HepG2 (cell line): ENCODE results near the gene SDF2. TPM values are rescaled to one million over a fixed set of nuclear protein-coding genes. Genes with fewer than 3 reads are reported as not detected.

ENCODE experiments used
- AKNA ChIP-seq: sonication (generic); formaldehyde crosslinking; IDR thresholded peaks from 2 replicates; pipeline ENCODE4 v1.4.0; 2020; ENCODE audit warnings: missing genetic modification reagents, borderline replicate concordance
- ARNT ChIP-seq: fragments of 450-650 bp; IDR thresholded peaks from 2 replicates; pipeline ENCODE4 v1.6.1; 2017
- BRCA1 ChIP-seq: sonication (generic); formaldehyde crosslinking; IDR thresholded peaks from 2 replicates; pipeline ENCODE4 v1.4.0; 2020; ENCODE audit warnings: missing genetic modification reagents
- DPF2 ChIP-seq: sonication (generic); formaldehyde crosslinking; IDR thresholded peaks from 2 replicates; pipeline ENCODE4 v1.4.0; 2020; ENCODE audit warnings: mild to moderate bottlenecking, low read depth, missing genetic modification reagents, borderline replicate concordance
- HNRNPH1 ChIP-seq: fragments of 200-400 bp; formaldehyde crosslinking; optimal IDR thresholded peaks from 2 replicates; pipeline ENCODE3; 2017; ENCODE audit warnings: mild to moderate bottlenecking, low read depth, low read length
- HOXA9 ChIP-seq: sonication (generic); formaldehyde crosslinking; IDR thresholded peaks from 2 replicates; pipeline ENCODE4 v1.8.1; 2022; ENCODE audit warnings: missing genetic modification reagents, mild to moderate bottlenecking, moderate library complexity, borderline replicate concordance
- MAFK ChIP-seq, 2 experiments: IDR thresholded peaks in 1 of 2; conservative IDR thresholded peaks in 1 of 2; 2 replicates each; pipeline ENCODE4 v1.6.1; 2011; ENCODE audit warnings: improper control_type of control experiment in 2 of 2, low read length in 2 of 2
- MEF2D ChIP-seq: sonication (generic); formaldehyde crosslinking; IDR thresholded peaks from 2 replicates; pipeline ENCODE4 v1.5.1; 2020; ENCODE audit warnings: mild to moderate bottlenecking, missing genetic modification reagents
- NR2C2 ChIP-seq: sonication (generic); formaldehyde crosslinking; IDR thresholded peaks from 2 replicates; pipeline ENCODE4 v1.4.0; 2020; ENCODE audit warnings: missing genetic modification reagents, mild to moderate bottlenecking, moderate library complexity, borderline replicate concordance
- PCBP2 ChIP-seq: fragments of 200-400 bp; formaldehyde crosslinking; optimal IDR thresholded peaks from 2 replicates; pipeline ENCODE3; 2018; ENCODE audit warnings: low read length, low read depth; ENCODE audit not compliant: poor library complexity, severe bottlenecking
- RARG ChIP-seq: sonication (generic); formaldehyde crosslinking; IDR thresholded peaks from 2 replicates; pipeline ENCODE4 v1.4.0; 2020; ENCODE audit warnings: low read depth, mild to moderate bottlenecking, missing genetic modification reagents
- RORA ChIP-seq: sonication (generic); formaldehyde crosslinking; IDR thresholded peaks from 2 replicates; pipeline ENCODE4 v1.5.0; 2020; ENCODE audit warnings: mild to moderate bottlenecking, missing genetic modification reagents, moderate library complexity
- SIN3B ChIP-seq: fragments of 150-350 bp; IDR thresholded peaks from 2 replicates; pipeline ENCODE4 v1.6.1; 2014; ENCODE audit warnings: low read length
- SNAPC2 ChIP-seq: sonication (generic); formaldehyde crosslinking; IDR thresholded peaks from 2 replicates; pipeline ENCODE4 v1.8.1; 2022; ENCODE audit warnings: mild to moderate bottlenecking, missing genetic modification reagents
- SP5 ChIP-seq: IDR thresholded peaks from 2 replicates; pipeline ENCODE4 v1.6.1; 2016; ENCODE audit warnings: low read depth, borderline replicate concordance
- TBL1XR1 ChIP-seq: fragments of 150-350 bp; IDR thresholded peaks from 2 replicates; pipeline ENCODE4 v1.6.1; 2014; ENCODE audit warnings: borderline replicate concordance, low read length; ENCODE audit not compliant: partially characterized antibody
- TRAFD1 ChIP-seq: sonication (generic); formaldehyde crosslinking; IDR thresholded peaks from 2 replicates; pipeline ENCODE4 v1.5.1; 2020; ENCODE audit warnings: missing genetic modification reagents, mild to moderate bottlenecking, borderline replicate concordance
- XRCC5 ChIP-seq: fragments of 200-400 bp; formaldehyde crosslinking; optimal IDR thresholded peaks from 2 replicates; pipeline ENCODE3; 2017; ENCODE audit warnings: mild to moderate bottlenecking, low read length
- YEATS4 ChIP-seq: sonication (generic); formaldehyde crosslinking; IDR thresholded peaks from 2 replicates; pipeline ENCODE4 v1.4.0; 2020; ENCODE audit warnings: missing genetic modification reagents, borderline replicate concordance
- ZMYM3 ChIP-seq: sonication (generic); formaldehyde crosslinking; IDR thresholded peaks from 2 replicates; pipeline ENCODE4 v1.5.1; 2020; ENCODE audit warnings: mild to moderate bottlenecking, missing genetic modification reagents
- polyA plus RNA-seq, 8 experiments: library from polyadenylated mRNA; depleted of rRNA in 3 of 8; stranded (reverse) in 7 of 8; unstranded in 1 of 8; fragments of >200 nt; fragmentation: Illumina TruSeq in 4 of 8; extraction: Trizol in 4 of 8; gene quantifications; 2 replicates each; pipeline versions ENCODE4 v1.2.1 to v1.2.3, GENCODE V29; 2011 to 2016; ENCODE audit warnings: low read depth in 4 of 8, missing spikeins in 1 of 8, mixed read lengths in 1 of 8; ENCODE audit not compliant: insufficient read depth in 1 of 8
- total RNA-seq, 5 experiments: library from RNA; depleted of rRNA; stranded (reverse); fragments of >200 nt; fragmentation: Illumina TruSeq; extraction: Trizol; gene quantifications; 2 replicates each; pipeline ENCODE4 v1.2.3, GENCODE V29; 2016; ENCODE audit warnings: low read depth in 1 of 5
- TF ChIP-seq, protein P1 (sequence below): sonication (generic); formaldehyde crosslinking; conservative IDR thresholded peaks from 2 replicates; pipeline ENCODE4 v1.8.0; 2022; ENCODE audit warnings: mild to moderate bottlenecking, moderate library complexity, missing genetic modification reagents

Gene SDF2
- total and polyA plus RNA-seq, 2 of the 13 experiments (the other 11 are each of a cell fraction or from before 2014, with no cell fraction given), result 58.2 to 58.4 TPM

DNA sequence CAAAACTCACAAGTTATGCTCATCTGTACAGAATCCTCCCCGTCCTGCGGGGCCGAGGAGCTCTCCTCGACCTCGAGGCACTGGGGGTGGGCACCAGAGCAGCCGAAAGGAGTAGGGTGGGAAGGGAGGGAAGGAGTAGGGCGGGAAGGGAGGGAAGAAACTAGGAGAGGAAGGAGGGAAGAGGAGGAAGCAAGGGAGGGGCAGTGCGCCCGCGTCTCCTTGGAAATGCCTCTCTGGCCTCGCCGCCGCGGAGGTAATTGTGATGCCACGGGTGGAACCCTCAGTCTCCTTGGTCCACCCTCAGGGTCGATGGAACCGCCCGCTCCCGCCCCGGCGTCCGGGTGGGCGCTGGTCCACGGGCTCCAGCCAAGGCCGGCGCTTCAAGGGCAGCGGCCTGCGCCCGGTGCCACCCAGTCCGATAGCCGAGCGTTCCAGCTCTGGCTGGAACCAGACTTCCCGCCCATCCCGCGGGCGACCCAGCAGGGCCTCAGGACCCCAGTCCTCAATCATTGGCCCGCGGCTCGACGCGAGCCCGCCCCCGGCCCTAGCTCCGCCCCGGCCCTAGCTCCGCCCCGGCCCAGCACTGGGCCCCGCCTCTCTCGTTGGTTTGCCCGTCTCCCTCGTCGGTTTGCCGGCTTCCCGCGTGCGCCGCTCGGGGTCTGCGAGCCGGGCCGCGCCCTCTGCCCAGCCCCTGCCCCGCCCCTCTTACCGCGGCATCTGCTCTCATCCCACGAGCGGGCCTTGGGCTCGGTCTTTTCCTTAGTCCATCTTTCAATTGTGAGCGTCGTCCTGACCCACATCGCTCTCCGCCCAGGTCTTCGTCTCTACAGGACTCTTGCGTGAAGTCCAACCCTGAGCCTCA is 49.4 kb upstream of the SDF2 start (continued):
- TF ChIP-seq, protein P1, sequence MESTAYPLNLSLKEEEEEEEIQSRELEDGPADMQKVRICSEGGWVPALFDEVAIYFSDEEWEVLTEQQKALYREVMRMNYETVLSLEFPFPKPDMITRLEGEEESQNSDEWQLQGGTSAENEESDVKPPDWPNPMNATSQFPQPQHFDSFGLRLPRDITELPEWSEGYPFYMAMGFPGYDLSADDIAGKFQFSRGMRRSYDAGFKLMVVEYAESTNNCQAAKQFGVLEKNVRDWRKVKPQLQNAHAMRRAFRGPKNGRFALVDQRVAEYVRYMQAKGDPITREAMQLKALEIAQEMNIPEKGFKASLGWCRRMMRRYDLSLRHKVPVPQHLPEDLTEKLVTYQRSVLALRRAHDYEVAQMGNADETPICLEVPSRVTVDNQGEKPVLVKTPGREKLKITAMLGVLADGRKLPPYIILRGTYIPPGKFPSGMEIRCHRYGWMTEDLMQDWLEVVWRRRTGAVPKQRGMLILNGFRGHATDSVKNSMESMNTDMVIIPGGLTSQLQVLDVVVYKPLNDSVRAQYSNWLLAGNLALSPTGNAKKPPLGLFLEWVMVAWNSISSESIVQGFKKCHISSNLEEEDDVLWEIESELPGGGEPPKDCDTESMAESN, result no peak
- TF ChIP-seq SIN3B (0 out of 2 replicates have a peak, but pooled peaks have one; percentile 36), XRCC5 (peak; percentile 37), PCBP2 (no peak), ZMYM3 (CRISPR knock-in tag) (no peak), SP5 (CRISPR knock-in tag) (peak; percentile 45), DPF2 (CRISPR knock-in tag) (no peak), TBL1XR1 (peak; percentile 24), BRCA1 (CRISPR knock-in tag) (peak; percentile 55; the same call in 1 of the 2 replicates), NR2C2 (CRISPR knock-in tag) (no peak), MEF2D (CRISPR knock-in tag) (no peak), SNAPC2 (CRISPR knock-in tag) (no peak), HOXA9 (CRISPR knock-in tag) (no peak), HNRNPH1 (no peak), RORA (CRISPR knock-in tag) (no peak), MAFK (conservative IDR thresholded peaks at IDR 0.05 in 1 of 2, IDR thresholded peaks at IDR 0.05 in 1 of 2; ENCODE audit: low read length in 2 of 2) (no peak), AKNA (CRISPR knock-in tag) (no peak), ARNT (no peak), TRAFD1 (CRISPR knock-in tag) (no peak), YEATS4 (CRISPR knock-in tag) (peak; percentile 61; the same call in 1 of the 2 replicates), RARG (CRISPR knock-in tag) (no peak)
